H9 (cell line): ENCODE data around the gene TNFRSF4. TPM values are rescaled to one million over a fixed set of nuclear protein-coding genes. Genes with fewer than 3 reads are reported as not detected.

Experiments
- DNase-seq: peaks from one replicate; pipeline ENCODE4 v3.0.0-alpha.2; 2017
- H2AFZ ChIP-seq: one replicate; pipeline ENCODE4 v1.6.1; 2013; ENCODE audit warnings: mild to moderate bottlenecking, low read length, control low read depth, moderate library complexity
- H2AK5ac ChIP-seq: 2 replicates; pipeline ENCODE4 v1.6.1; 2013; ENCODE audit warnings: low read length, control low read depth, mixed read lengths; ENCODE audit not compliant: insufficient read length
- H2BK120ac ChIP-seq: one replicate; pipeline ENCODE4 v1.6.1; 2013; ENCODE audit warnings: low read depth, mild to moderate bottlenecking, low read length, control low read depth, inconsistent platforms; ENCODE audit not compliant: poor library complexity, severe bottlenecking
- H2BK12ac ChIP-seq: 2 replicates; pipeline ENCODE4 v1.6.1; 2013; ENCODE audit warnings: low read length, control low read depth, mixed read lengths, low read depth; ENCODE audit not compliant: insufficient read length
- H2BK15ac ChIP-seq: 2 replicates; pipeline ENCODE4 v1.6.1; 2013; ENCODE audit warnings: low read depth, low read length, control low read depth
- H2BK20ac ChIP-seq: one replicate; pipeline ENCODE4 v1.6.1; 2013; ENCODE audit warnings: low read depth, mild to moderate bottlenecking, low read length, control low read depth, inconsistent platforms; ENCODE audit not compliant: poor library complexity, severe bottlenecking
- H2BK5ac ChIP-seq: 2 replicates; pipeline ENCODE4 v1.6.1; 2013; ENCODE audit warnings: low read length, control low read depth, mixed read lengths; ENCODE audit not compliant: insufficient read length
- H3K14ac ChIP-seq: 2 replicates; pipeline ENCODE4 v1.6.1; 2013; ENCODE audit warnings: low read length, control low read depth; ENCODE audit not compliant: insufficient read depth
- H3K18ac ChIP-seq: 2 replicates; pipeline ENCODE4 v1.6.1; 2013; ENCODE audit warnings: low read depth, mild to moderate bottlenecking, mixed read lengths, low read length, control low read depth; ENCODE audit not compliant: insufficient read length
- H3K23ac ChIP-seq: 2 replicates; pipeline ENCODE4 v1.6.1; 2013; ENCODE audit warnings: low read length, control low read depth, mixed read lengths, low read depth; ENCODE audit not compliant: insufficient read length
- H3K23me2 ChIP-seq: 2 replicates; pipeline ENCODE4 v1.6.1; 2013; ENCODE audit warnings: low read depth, mild to moderate bottlenecking, mixed read lengths, low read length, control low read depth; ENCODE audit not compliant: insufficient read length, poor library complexity, severe bottlenecking
- H3K27ac ChIP-seq: 2 replicates; pipeline ENCODE4 v1.5.1; 2013; ENCODE audit warnings: low read length, control low read depth, mixed read lengths, low read depth; ENCODE audit not compliant: insufficient read length
- H3K27me3 ChIP-seq: 2 replicates; pipeline ENCODE4 v1.6.1; 2013; ENCODE audit warnings: low read length, control low read depth, inconsistent platforms; ENCODE audit not compliant: insufficient read depth
- H3K4ac ChIP-seq: 2 replicates; pipeline ENCODE4 v1.6.1; 2013; ENCODE audit warnings: low read depth, mild to moderate bottlenecking, control low read depth, inconsistent platforms, low read length, moderate library complexity
- H3K4me1 ChIP-seq: 2 replicates; pipeline ENCODE4 v1.6.1; 2013; ENCODE audit warnings: low read length, control low read depth, inconsistent platforms; ENCODE audit not compliant: insufficient read depth
- H3K4me2 ChIP-seq: 2 replicates; pipeline ENCODE4 v1.6.1; 2013; ENCODE audit warnings: low read length, control low read depth, mixed read lengths; ENCODE audit not compliant: insufficient read length, insufficient read depth
- H3K56ac ChIP-seq: 2 replicates; pipeline ENCODE4 v1.6.1; 2013; ENCODE audit warnings: low read depth, mild to moderate bottlenecking, mixed read lengths, low read length, control low read depth; ENCODE audit not compliant: insufficient read length
- H3K79me1 ChIP-seq: 2 replicates; pipeline ENCODE4 v1.6.1; 2013; ENCODE audit warnings: low read depth, mild to moderate bottlenecking, moderate library complexity, low read length, control low read depth, inconsistent platforms; ENCODE audit not compliant: insufficient read depth, poor library complexity, severe bottlenecking
- H3K79me2 ChIP-seq: 2 replicates; pipeline ENCODE4 v1.6.1; 2013; ENCODE audit warnings: low read length, control low read depth, inconsistent platforms; ENCODE audit not compliant: insufficient read depth
- H3K9ac ChIP-seq: 2 replicates; pipeline ENCODE4 v1.6.1; 2013; ENCODE audit warnings: low read length, control low read depth, mixed read lengths; ENCODE audit not compliant: insufficient read length; ENCODE audit errors: extremely low read depth
- H3K9me3 ChIP-seq: one replicate; pipeline ENCODE4 v1.6.1; 2013; ENCODE audit warnings: low read depth, low read length, inconsistent platforms; ENCODE audit not compliant: control insufficient read depth
- H3T11ph ChIP-seq: one replicate; pipeline ENCODE4 v1.6.1; 2013; ENCODE audit warnings: mild to moderate bottlenecking, low read length, control low read depth, inconsistent platforms
- H4K20me1 ChIP-seq: one replicate; pipeline ENCODE4 v1.6.1; 2013; ENCODE audit not compliant: control insufficient read depth, insufficient read length, insufficient read depth
- H4K5ac ChIP-seq: 2 replicates; pipeline ENCODE4 v1.6.1; 2013; ENCODE audit warnings: low read depth, mild to moderate bottlenecking, mixed read lengths, low read length, control low read depth; ENCODE audit not compliant: insufficient read length
- H4K8ac ChIP-seq: replicated peaks from 2 replicates; pipeline ENCODE4 v1.6.1; 2013; ENCODE audit warnings: low read length, control low read depth, mixed read lengths, low read depth; ENCODE audit not compliant: insufficient read length
- H4K91ac ChIP-seq: 2 replicates; pipeline ENCODE4 v1.6.1; 2013; ENCODE audit warnings: low read depth, mild to moderate bottlenecking, moderate library complexity, mixed read lengths, low read length, control low read depth; ENCODE audit not compliant: insufficient read length
- H3K27ac Mint-ChIP-seq, 3 experiments: 2 replicates in 2 of 3; 3 replicates in 1 of 3; pipeline ENCODE4 v1.8.0; 2020 to 2021; ENCODE audit warnings: mixed read lengths in 3 of 3, mild to moderate bottlenecking in 1 of 3, moderate library complexity in 1 of 3
- H3K27me3 Mint-ChIP-seq: 2 replicates; pipeline ENCODE4 v1.8.0; 2021; ENCODE audit warnings: low read depth, mild to moderate bottlenecking, moderate library complexity, mixed read lengths
- H3K36me3 Mint-ChIP-seq, 3 experiments: 2 replicates in 2 of 3; 3 replicates in 1 of 3; pipeline ENCODE4 v1.8.0; 2020 to 2021; ENCODE audit warnings: low read depth in 3 of 3, mixed read lengths in 3 of 3; ENCODE audit not compliant: insufficient read depth in 1 of 3
- H3K4me1 Mint-ChIP-seq, 2 experiments: 2 replicates each; pipeline ENCODE4 v1.8.0; 2020; ENCODE audit warnings: mixed read lengths in 2 of 2
- H3K4me3 Mint-ChIP-seq, 2 experiments: 2 replicates in 1 of 2; 3 replicates in 1 of 2; pipeline ENCODE4 v1.8.0; 2020 to 2021; ENCODE audit warnings: mild to moderate bottlenecking in 2 of 2, mixed read lengths in 2 of 2, moderate library complexity in 1 of 2
- H3K9me3 Mint-ChIP-seq, 2 experiments: 2 replicates in 1 of 2; 3 replicates in 1 of 2; pipeline ENCODE4 v1.8.0; 2020; ENCODE audit warnings: mild to moderate bottlenecking in 2 of 2, mixed read lengths in 2 of 2, moderate library complexity in 1 of 2
- WGBS: extraction: QIAGEN DNeasy Blood & Tissue Kit; methylation state at CpG from one replicate; pipeline ENCODE4 v1.1.7; 2013; ENCODE audit warnings: missing lambda C conversion rate, low lambda C conversion rate, mixed read lengths; ENCODE audit not compliant: insufficient read length; ENCODE audit errors: extremely low coverage; 5-methylcytosine and 5-hydroxymethylcytosine counted together
- total RNA-seq: library from RNA; stranded (reverse); gene quantifications from 2 replicates; pipeline ENCODE4 v1.2.1, GENCODE V29; 2021
- TF ChIP-seq, protein P1 (sequence below): fragments of 200-600 bp; sonication (generic); conservative IDR thresholded peaks from 3 replicates; pipeline ENCODE4 v1.8.0; 2021; ENCODE audit warnings: antibody characterized with exemption, mild to moderate bottlenecking

Gene TNFRSF4
- total RNA-seq, 1 experiment from 2014 or later = 0.24 TPM

DNA sequence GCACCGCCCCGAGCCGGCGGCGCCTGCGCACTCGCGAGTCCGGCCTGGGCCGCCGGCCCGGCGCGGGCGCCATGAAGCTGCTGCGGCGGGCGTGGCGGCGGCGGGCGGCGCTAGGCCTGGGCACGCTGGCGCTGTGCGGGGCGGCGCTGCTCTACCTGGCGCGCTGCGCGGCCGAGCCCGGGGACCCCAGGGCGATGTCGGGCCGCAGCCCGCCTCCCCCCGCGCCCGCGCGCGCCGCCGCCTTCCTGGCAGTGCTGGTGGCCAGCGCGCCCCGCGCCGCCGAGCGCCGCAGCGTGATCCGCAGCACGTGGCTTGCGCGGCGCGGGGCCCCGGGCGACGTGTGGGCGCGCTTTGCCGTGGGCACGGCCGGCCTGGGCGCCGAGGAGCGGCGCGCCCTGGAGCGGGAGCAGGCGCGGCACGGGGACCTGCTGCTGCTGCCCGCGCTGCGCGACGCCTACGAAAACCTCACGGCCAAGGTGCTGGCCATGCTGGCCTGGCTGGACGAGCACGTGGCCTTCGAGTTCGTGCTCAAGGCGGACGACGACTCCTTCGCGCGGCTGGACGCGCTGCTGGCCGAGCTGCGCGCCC, 18.3 kb upstream of the TNFRSF4 start, which contains the start of gene B3GALT6:
Gene B3GALT6, plus strand, starts transcription at position 30 of the 588 bp plus-strand sequence. Its CDS starts 42 bp downstream, at position 72.
- H3K56ac ChIP-seq = no peak within 1 kb of the TSS
- H3K27me3 Mint-ChIP-seq = no peaks in the 10 kb centered on the region
- no peak within 1 kb of the TSS for H3K4ac ChIP-seq
- no peak within 1 kb of the TSS for H4K8ac ChIP-seq
- H2BK15ac ChIP-seq = no peak within 1 kb of the TSS
- peak within 1 kb of the TSS; percentile 71 for H3K4me2 ChIP-seq
- peak; percentile 61 for DNase-seq
- no peak within 1 kb of the TSS for H3T11ph ChIP-seq
- H3K27ac ChIP-seq = no peak within 1 kb of the TSS
- no peak within 1 kb of the TSS for H3K23ac ChIP-seq
- no peak within 1 kb of the TSS for H2BK20ac ChIP-seq
- H4K5ac ChIP-seq = no peak within 1 kb of the TSS
- H3K36me3 Mint-ChIP-seq = peaks cover 17 to 37% (median 37%) of the 10 kb centered on the region in 3 experiments
- no peaks in the 10 kb centered on the region for H3K4me1 ChIP-seq
- no peak within 1 kb of the TSS for H2BK5ac ChIP-seq
- no peaks in the 10 kb centered on the region for H3K27me3 ChIP-seq
- peak within 1 kb of the TSS; percentile 59 for H3K14ac ChIP-seq
- H3K79me1 ChIP-seq = peaks cover 2% of the 10 kb centered on the region
- no peak within 1 kb of the TSS for H2AFZ ChIP-seq
- H2BK12ac ChIP-seq = no peak within 1 kb of the TSS
- H3K4me3 Mint-ChIP-seq = peak within 1 kb of the TSS; percentile 90 to 93
- H2AK5ac ChIP-seq = no peak within 1 kb of the TSS
- peak within 1 kb of the TSS; percentile 43 for H3K9ac ChIP-seq
- H4K20me1 ChIP-seq = no peaks in the 10 kb centered on the region
- no CpG with 5 or more reads among the region's 100 CpGs for WGBS
- H2BK120ac ChIP-seq = no peak within 1 kb of the TSS
- H4K91ac ChIP-seq = no peak within 1 kb of the TSS
- H3K18ac ChIP-seq = no peak within 1 kb of the TSS
- TF ChIP-seq, protein P1, sequence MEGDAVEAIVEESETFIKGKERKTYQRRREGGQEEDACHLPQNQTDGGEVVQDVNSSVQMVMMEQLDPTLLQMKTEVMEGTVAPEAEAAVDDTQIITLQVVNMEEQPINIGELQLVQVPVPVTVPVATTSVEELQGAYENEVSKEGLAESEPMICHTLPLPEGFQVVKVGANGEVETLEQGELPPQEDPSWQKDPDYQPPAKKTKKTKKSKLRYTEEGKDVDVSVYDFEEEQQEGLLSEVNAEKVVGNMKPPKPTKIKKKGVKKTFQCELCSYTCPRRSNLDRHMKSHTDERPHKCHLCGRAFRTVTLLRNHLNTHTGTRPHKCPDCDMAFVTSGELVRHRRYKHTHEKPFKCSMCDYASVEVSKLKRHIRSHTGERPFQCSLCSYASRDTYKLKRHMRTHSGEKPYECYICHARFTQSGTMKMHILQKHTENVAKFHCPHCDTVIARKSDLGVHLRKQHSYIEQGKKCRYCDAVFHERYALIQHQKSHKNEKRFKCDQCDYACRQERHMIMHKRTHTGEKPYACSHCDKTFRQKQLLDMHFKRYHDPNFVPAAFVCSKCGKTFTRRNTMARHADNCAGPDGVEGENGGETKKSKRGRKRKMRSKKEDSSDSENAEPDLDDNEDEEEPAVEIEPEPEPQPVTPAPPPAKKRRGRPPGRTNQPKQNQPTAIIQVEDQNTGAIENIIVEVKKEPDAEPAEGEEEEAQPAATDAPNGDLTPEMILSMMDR = no peak
- H3K9me3 Mint-ChIP-seq = peaks cover 0 to 4% of the 10 kb centered on the region in 2 experiments; a peak in 1 of 5 replicates
- peaks cover 2% of the 10 kb centered on the region; the same call in 1 of the 2 replicates for H3K79me2 ChIP-seq
- H3K23me2 ChIP-seq = peaks cover 6% of the 10 kb centered on the region
- no peaks in the 10 kb centered on the region for H3K9me3 ChIP-seq
- peak within 1 kb of the TSS; percentile 58 to 93 (median 62); a peak in 2 of 7 replicates for H3K27ac Mint-ChIP-seq
- peaks cover 15 to 23% of the 10 kb centered on the region in 2 experiments for H3K4me1 Mint-ChIP-seq
